GM21381 (cell line): ENCODE results near the gene PPP4R2.
"Not testable (repeated sequence)": the region's sequence is repeated elsewhere in the genome, so short reads cannot be mapped to it uniquely, and the experiment has no call there.

ENCODE experiments used
- ATAC-seq: cut with Tn5 transposase; IDR thresholded peaks from one replicate; pipeline ENCODE4 v1.9.1; 2021; ENCODE audit warnings: mild to moderate bottlenecking, moderate library complexity; ENCODE audit not compliant: unreplicated experiment

The PPP4R2 gene

DNA sequence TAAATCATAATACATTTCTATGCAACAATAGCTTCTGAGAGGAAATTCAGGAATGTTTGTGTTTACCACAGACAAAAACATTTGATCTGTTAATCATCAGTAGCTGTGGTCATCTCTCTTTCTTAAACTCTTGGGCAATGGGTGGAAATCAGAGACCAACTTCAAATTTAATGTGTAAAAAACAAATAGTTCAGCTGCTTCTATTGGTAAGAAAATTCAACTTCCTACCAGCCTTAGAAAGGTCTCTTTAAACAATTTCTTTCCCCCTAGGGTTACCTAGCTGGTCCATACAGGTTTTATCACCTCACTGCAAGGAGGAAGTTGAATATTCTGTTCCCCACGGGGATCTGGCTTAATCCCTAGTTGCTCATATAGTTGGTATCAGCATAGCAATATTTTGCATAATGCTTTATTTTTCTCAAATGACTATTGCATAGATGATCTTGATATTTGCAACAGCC lies 20.3 kb upstream of the PPP4R2 start:
- ATAC-seq: no peak

DNA sequence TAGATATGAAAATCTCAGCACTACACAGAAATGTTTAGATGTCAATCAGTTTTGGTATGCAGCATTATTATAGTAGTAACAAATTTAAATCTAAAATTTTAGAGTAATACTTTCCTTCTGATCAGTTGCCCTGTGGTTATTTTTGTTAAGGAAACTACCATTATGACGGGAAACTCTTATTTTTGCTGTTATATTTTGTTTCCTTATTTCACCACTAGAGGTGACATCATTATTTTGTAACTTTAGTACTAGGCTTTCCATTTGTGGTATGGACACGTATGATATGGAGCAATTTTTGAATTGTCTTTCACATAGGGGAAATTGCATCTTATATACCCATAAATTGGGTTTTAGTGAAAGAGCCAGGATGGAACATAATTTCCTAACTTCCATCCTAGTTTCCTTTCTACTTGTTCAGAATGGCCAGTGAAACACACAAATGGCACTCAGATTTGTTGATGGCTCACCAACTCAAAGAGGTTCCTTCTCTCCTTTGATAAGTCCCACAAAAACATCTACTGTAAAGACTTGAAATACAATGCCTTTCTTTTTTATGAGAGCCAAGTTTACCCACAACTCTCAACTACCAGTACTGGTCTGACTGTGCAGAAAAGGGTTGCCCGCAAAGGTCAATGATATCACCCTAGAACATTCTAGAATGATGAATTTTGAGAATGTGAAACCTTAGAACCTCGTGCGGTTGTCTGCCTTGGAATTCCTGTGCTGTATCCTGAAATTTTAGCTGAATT lies 19.4 kb upstream of the PPP4R2 start:
- ATAC-seq: no peak

DNA sequence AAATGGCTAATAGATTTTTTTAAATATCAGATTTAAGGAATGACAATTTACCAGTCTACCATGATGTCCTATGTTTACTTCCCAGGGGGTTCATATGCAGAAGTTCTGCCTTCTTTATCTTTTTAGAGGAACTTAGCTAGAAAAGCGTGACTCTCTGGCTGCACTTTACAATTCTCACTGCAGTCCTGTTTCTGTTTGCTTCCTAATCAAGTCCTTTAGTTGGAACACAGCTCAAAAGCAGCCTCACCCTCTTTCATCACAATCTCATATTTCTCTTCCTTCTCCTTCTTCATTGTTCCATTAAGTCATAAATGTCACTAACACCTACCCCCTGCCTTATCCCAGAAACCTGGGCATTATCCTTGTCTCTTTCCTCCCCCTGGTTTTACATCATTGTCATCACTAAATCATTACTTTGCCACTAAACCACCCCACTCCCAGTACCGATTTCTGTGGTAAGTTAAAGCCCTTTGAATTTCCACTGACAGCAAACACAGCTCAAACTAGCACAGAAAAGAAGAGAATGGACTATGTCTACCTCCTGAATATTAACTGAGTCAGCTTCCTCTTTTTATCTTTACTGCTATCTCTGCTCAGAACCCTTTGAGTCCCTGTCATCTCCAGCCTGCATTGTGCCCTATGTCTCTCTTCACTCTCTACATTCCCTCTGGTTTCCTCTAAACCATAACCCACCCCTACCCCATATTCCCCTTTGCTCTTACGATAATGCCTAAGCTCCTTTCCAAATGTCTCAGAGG lies 13.8 kb upstream of the PPP4R2 start:
- no peak for ATAC-seq

DNA sequence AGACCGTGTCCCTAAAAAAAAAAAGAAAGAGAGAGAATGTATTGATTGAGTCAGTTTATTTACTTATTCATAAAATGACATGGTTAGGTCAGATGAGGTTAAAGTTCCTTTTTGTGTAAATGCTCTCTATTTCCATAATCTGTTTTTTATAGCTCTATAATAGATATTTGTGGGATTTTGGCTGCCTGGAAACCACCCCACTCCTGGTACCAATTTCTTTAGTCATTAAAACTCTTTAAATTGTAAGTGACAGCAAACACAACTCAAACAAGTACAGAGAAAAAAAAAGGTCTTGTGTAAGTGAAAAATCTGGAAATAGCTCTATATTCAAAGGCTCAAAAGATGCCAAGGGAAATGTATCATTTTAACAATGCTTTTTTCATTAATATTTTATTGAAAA lies 11.0 kb upstream of the PPP4R2 start:
- ATAC-seq: no peak

- no peak for ATAC-seq
Observed at GRCh38 chr3:72990701-72991395, 5.8 kb upstream of the PPP4R2 start.

GRCh38 chr3:72991522-72991921 lies 5.1 kb upstream of the PPP4R2 start:
- no peak for ATAC-seq

DNA sequence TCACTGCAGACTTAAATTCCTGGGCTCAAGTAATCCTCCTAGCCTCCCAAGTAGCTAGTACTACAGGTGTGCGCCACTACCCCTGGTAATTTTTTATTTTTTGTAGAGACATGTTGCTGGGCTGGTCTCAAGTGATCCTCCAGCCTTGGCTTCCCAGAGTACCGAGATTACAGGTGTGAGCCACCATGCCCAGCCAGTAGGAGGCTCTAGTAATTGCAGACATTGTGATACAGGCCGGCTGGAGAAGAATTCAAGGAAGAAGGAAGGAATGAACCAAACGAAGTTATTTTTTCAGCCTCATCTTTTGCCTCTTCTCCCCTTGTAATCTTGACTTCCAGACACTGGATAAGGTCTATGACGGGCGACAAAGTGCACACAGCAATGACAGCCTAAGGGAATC lies 3.2 kb upstream of the PPP4R2 start:
- ATAC-seq: no peak

- no peak for ATAC-seq
Observed at GRCh38 chr3:72995337-72995736, 1.3 kb upstream of the PPP4R2 start.

GRCh38 chr3:72996121-72996472 lies 514 bp upstream of the PPP4R2 start:
- no peak for ATAC-seq

DNA sequence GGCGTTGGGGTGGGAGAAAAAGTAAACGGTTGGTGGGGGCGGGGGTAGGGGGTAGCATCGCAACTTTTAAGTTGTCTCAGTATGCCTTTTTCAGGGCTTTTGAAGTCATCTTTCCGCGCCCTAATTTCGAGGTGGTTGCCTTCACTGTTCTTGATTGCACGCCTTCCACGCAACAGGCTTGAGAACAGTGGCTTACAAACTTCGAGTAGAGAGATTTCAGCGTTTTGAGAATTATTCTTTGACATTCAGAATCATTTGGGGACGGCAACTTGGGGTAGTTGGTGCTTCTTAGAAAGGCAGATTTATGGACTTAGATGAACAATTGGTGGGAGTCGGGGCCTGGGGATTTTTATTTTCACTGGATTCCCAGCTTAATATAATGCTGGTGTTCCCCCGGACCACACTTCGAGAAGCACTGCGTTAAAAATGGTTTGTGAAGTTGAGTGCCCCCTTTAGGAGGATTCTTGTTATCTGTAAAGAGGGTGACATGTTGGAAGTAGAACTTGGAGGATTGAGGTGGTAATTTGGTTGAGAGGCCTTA lies 880 bp downstream of the PPP4R2 start:
- ATAC-seq: peak; percentile 29

GRCh38 chr3:72998466-72998865 lies 1.9 kb downstream of the PPP4R2 start:
- no peak for ATAC-seq

DNA sequence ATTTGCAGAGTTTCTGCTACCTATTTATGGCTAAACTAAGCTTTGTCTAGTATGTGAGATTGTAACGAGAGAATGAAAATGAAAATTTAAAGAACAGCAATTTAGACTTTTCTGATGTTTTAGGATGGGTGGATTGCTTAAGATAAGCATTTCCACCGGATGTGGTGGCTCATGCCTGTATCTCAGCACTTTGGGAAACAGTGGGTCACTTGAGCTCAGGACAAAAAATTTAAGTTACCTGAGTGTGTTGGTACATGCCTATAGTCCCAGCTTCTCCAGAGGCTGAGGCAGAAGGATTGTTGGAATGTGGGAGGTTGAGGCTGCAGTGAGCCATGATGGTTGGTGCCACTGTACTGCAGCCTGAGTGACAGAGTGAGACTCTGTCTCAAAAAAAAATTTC lies 3.3 kb downstream of the PPP4R2 start:
- ATAC-seq: no peak

DNA sequence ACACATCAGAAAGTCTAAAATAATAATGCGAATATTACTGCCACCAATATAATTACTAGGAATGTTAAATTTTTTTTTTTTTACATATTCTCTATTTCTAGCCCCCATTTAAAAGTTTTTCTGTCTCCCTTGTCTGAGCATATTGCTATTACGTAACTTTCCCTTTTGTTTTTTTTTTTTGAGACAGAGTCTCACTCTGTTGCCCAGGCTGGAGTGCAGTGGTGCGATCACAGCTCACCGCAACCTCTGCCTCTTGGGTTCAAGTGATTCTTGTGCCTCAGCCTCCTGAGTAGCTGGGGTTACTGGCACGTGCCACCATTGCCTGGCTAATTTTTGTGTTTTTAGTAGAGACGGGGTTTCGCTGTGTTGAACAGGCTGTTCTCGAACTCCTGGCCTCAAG lies 6.4 kb downstream of the PPP4R2 start:
- ATAC-seq: not testable (repeated sequence)

DNA sequence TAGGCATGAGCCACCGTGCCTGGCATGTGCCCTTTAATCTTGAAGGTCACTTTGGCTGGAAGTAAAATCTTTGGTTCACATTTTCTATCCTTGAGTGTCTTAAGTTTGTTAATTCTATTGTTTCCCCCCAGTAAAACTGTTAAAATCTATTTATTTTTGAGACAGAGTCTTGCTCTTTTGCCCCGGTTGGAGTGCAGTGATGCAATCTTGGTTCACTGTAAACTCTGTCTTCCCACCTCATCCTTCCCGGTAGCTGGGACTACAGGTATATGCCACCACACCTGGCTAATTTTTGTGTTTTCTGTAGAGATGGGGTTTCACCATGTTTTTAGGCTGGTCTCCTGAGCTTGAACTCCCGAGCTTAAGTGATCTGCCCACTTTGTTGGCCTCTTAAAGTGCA lies 7.7 kb downstream of the PPP4R2 start:
- ATAC-seq: no peak

GRCh38 chr3:73007992-73008712 lies 11.5 kb downstream of the PPP4R2 start:
- ATAC-seq: no peak

GRCh38 chr3:73009008-73009407 lies 12.4 kb downstream of the PPP4R2 start:
- ATAC-seq: no peak

DNA sequence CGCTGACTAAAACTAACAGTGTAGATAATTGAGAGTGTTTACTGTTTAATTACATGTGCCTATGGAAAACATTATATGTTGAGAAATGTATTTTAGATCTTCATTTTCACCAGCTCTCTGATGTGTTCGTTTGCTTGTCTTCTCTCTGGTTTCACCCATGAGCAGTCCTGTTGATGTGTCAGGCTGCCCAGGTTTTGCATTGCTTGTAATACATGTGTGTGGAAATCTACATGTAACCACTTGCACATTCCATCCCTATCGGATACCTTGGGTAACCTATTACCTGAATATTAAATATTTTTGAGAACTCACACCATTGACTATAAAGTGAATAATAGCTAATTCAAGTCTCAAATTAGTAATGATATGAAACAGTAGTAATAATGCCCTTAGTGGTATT lies 13.1 kb downstream of the PPP4R2 start:
- ATAC-seq: no peak

DNA sequence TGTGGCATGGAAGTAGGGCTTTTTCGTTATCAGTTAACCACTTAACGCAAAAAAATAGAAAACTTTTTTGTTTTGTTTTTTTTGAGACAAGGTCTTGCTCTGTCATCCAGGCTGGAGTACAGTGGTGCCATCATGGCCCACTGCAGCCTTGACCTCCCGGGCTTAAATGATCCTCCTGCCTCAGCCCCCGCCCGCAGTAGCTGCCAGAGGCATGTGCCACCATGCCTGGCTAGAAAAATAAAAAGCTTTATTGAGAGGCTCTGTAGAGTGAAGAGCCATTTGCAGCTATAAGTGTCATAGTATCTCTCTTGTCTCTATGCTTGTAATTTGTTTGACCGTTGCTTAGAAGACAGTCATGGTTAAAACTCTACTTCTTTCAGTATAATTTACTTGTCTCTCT lies 13.5 kb downstream of the PPP4R2 start:
- ATAC-seq: no peak

DNA sequence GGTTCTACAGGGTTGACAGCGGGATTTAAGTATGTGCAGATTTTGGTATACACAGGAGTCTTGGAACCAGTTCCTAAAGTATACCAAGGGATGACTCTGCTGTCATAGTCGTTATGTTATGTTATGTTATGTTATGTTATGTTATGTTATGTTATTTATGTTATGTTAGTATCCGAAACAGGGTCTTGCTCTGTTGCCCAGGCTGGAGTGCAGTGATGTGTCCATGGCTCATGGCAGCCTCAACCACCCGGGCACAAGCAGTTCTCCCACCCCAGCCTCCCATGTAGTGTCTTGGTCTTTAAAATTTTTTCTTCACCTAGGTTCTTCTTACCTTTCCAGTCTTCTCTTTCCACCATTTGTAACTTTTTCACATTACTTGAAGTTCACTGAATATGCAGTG lies 21.7 kb downstream of the PPP4R2 start:
- no peak for ATAC-seq

- ATAC-seq: no peak
Observed at GRCh38 chr3:73018790-73019441, 22.3 kb downstream of the PPP4R2 start.
